Measurements from ENCODE around the gene CERS6. TPM values are rescaled to one million over a fixed set of nuclear protein-coding genes. Genes with fewer than 3 reads are reported as not detected.

Gene CERS6
- total and polyA plus RNA-seq, 3 donors from 2014 or later = 24.7 to 71.0 (median 59.4) TPM

DNA sequence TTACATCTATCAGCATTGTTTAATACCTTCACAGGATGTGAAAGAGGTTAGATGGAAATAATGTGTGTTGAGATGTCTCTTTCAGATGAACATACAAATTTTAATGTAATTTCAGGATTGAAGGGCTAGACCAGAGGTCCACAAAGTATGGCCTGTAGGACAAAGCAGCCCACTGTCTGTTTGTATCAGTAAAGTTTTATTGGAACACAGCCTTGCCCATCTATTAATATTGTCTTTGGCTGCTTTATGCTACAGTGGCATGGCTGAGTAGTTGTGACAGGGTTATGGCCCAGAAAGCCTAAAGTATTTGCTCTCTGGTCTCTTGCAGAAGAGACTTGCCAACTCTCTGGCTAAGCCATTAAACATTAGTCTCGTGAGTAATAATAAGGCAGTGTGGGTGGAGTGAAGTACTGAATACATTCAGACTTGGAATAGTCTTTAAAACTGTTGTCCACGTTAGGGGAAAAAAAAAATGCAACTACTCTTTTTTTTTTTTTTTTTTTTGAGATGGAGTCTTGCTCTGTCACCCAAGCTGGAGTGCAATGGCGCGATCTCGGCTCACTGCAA, 271.9 kb downstream of the CERS6 start:
- no peaks in the 10 kb centered on the region for H3K4me1 ChIP-seq
- intact Hi-C loops (cut with DNase I; ENCODE audit: low total_unique reads) = no loop called here
- H3K36me3 ChIP-seq (ENCODE audit: low read depth, missing control alignments) = no peaks in the 10 kb centered on the region
- WGBS, 2 donors = 88 to 91% methylated on average over 5 of the region's 5 CpGs
- no peaks in the 10 kb centered on the region for H3K27me3 ChIP-seq
- H3K9me3 ChIP-seq = no peaks in the 10 kb centered on the region
- TF ChIP-seq, protein P1, sequence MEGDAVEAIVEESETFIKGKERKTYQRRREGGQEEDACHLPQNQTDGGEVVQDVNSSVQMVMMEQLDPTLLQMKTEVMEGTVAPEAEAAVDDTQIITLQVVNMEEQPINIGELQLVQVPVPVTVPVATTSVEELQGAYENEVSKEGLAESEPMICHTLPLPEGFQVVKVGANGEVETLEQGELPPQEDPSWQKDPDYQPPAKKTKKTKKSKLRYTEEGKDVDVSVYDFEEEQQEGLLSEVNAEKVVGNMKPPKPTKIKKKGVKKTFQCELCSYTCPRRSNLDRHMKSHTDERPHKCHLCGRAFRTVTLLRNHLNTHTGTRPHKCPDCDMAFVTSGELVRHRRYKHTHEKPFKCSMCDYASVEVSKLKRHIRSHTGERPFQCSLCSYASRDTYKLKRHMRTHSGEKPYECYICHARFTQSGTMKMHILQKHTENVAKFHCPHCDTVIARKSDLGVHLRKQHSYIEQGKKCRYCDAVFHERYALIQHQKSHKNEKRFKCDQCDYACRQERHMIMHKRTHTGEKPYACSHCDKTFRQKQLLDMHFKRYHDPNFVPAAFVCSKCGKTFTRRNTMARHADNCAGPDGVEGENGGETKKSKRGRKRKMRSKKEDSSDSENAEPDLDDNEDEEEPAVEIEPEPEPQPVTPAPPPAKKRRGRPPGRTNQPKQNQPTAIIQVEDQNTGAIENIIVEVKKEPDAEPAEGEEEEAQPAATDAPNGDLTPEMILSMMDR (IDR thresholded peaks at IDR 0.05) = no peak
- TF ChIP-seq POLR2A (IDR thresholded peaks at IDR 0.05) = no peak
- DNase-seq = no peak
- H3K4me3 ChIP-seq = no peak overlapping the region
- H3K27ac ChIP-seq = no peak overlapping the region

DNA sequence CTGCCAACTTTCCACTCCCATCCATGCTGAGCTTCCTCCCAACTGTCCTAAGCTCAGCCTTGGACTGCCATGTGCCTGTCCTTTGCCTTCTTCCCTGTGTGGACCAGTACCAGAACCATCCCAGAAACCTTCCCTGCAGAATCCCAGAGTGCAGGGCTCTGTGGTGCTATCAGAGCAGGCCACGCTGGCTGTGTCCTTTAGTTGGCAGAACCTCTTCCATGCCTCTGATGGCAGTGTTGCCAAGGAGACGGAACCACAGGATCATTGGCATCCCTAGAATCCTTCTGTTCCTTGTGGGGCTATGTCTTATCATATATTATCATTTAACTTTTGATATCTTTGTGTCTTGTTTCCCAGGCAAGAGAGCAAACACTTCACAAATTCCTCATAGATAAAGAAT, 273.4 kb downstream of the CERS6 start:
- H3K27ac ChIP-seq = no peak overlapping the region
- TF ChIP-seq, protein P1 (IDR thresholded peaks at IDR 0.05) = no peak
- no peak for TF ChIP-seq POLR2A (IDR thresholded peaks at IDR 0.05)
- WGBS, 2 donors = 79 to 85% methylated on average over 2 of the region's 2 CpGs
- H3K9me3 ChIP-seq = no peaks in the 10 kb centered on the region
- H3K27me3 ChIP-seq = no peaks in the 10 kb centered on the region
- no peak overlapping the region for H3K4me3 ChIP-seq
- intact Hi-C loops (cut with DNase I; ENCODE audit: low total_unique reads) = no loop called here
- DNase-seq = no peak
- no peaks in the 10 kb centered on the region for H3K4me1 ChIP-seq
- no peaks in the 10 kb centered on the region for H3K36me3 ChIP-seq (ENCODE audit: low read depth, missing control alignments)

DNA sequence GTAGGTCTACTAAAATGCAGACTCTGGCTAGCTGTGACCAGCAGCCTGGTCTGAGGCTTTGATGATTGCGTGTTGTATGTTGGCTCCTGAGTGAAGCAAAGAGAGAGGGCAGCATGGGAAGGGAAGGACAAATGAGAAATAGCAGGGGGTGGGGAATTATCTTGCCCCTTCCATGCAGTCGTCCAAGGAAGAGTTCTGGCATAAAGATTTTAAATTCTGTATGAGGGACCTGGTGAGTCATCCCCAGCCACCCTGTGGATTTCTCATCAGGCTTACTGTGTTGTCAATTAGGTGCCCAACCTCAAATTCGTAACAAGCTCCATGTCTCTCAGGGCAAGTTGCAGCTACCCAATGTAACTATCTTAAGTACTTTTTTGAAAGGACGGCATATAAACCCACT, 274.3 kb downstream of the CERS6 start:
- Histone ChIP-seq H3K27me3 (no peaks in the 10 kb centered on the region), H3K27ac (no peak overlapping the region), H3K36me3 (ENCODE audit: low read depth, missing control alignments) (no peaks in the 10 kb centered on the region), H3K9me3 (no peaks in the 10 kb centered on the region), H3K4me1 (no peaks in the 10 kb centered on the region), H3K4me3 (no peak overlapping the region)
- 82 to 87% methylated on average over 4 of the region's 4 CpGs for WGBS, 2 donors
- intact Hi-C loops (cut with DNase I; ENCODE audit: low total_unique reads) = no loop called here
- TF ChIP-seq POLR2A (IDR thresholded peaks at IDR 0.05) = no peak
- TF ChIP-seq, protein P1 (IDR thresholded peaks at IDR 0.05) = no peak
- no peak for DNase-seq

DNA sequence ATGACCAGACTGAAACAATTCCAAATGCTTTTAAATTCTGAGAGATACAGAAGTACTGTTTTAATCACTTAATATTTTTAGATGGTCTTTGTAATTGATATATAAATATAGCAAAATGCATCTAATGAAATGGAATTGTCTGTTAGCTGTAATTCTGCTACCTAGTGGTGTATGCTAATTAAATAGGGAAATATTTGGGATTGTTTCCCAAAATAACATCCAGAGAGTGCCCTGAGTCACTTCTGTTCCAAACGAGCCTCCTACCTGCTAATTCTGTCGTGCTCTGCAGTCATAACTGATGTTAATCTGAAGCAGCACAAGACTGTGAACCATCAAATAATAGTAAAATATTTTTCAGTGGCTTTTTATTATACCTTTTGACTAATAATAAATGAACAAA, 274.9 kb downstream of the CERS6 start:
- WGBS, 2 donors = 51 to 69% methylated on average over 2 of the region's 2 CpGs
- no peak for DNase-seq
- no peaks in the 10 kb centered on the region for H3K4me1 ChIP-seq
- H3K9me3 ChIP-seq = no peaks in the 10 kb centered on the region
- no peaks in the 10 kb centered on the region for H3K27me3 ChIP-seq
- H3K27ac ChIP-seq = no peak overlapping the region
- intact Hi-C loops (cut with DNase I; ENCODE audit: low total_unique reads) = no loop called here
- TF ChIP-seq, protein P1 (IDR thresholded peaks at IDR 0.05) = no peak
- no peak for TF ChIP-seq POLR2A (IDR thresholded peaks at IDR 0.05)
- H3K36me3 ChIP-seq (ENCODE audit: low read depth, missing control alignments) = no peaks in the 10 kb centered on the region
- no peak overlapping the region for H3K4me3 ChIP-seq

DNA sequence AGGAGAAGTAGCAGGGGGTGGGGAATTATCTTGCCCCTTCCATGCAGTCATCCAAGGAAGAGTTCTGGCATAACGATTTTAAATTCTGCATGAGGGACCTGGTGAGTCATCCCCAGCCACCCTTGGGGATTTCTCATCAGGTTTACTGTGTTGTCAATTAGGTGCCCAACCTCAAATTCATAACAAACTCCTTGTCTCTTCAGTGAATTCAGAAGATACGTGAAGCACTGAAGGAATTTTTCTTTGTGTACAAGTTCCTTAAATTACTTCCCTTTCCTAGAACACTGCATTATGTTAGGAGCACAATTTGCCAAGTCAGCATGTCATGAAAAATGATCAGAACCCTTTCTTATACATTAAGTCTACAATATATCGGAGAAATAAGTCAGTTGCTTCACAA, 275.5 kb downstream of the CERS6 start:
- Histone ChIP-seq H3K27me3 (no peaks in the 10 kb centered on the region), H3K4me3 (no peak overlapping the region)
- WGBS, 2 donors = 81 to 92% methylated on average over 3 of the region's 3 CpGs

More for the DNA sequence above, 275.5 kb downstream of the CERS6 start:
- no peak for DNase-seq
- intact Hi-C loops (cut with DNase I; ENCODE audit: low total_unique reads) = no loop called here
- Histone ChIP-seq H3K9me3 (no peaks in the 10 kb centered on the region), H3K4me1 (no peaks in the 10 kb centered on the region), H3K36me3 (ENCODE audit: low read depth, missing control alignments) (no peaks in the 10 kb centered on the region), H3K27ac (no peak overlapping the region)
- TF ChIP-seq, protein P1 (IDR thresholded peaks at IDR 0.05) = no peak
- no peak for TF ChIP-seq POLR2A (IDR thresholded peaks at IDR 0.05)

Measured in testis (tissue), 3 donors.